Ovary (tissue), 9 donors: ENCODE measurements around the gene COL18A1. TPM values are rescaled to one million over a fixed set of nuclear protein-coding genes. Genes with fewer than 3 reads are reported as not detected.
"Not testable (repeated sequence)": the region's sequence is repeated elsewhere in the genome, so short reads cannot be mapped to it uniquely, and the experiment has no call there.

Source experiments
- DNase-seq, 5 donors: peaks; one replicate each; pipeline ENCODE4 v3.0.0-alpha.2; 2019 to 2020
- H3K27ac ChIP-seq, 2 donors: fragments of 200-600 bp; one replicate each; pipeline versions ENCODE4 v1.5.1 to v1.8.0; 2019 to 2022
- H3K27me3 ChIP-seq: fragments of 200-600 bp; one replicate; pipeline ENCODE4 v1.8.0; 2022
- H3K36me3 ChIP-seq: fragments of 200-600 bp; sonication (generic); one replicate; pipeline ENCODE4 v1.5.1; 2019
- H3K4me1 ChIP-seq: one replicate; pipeline ENCODE4 v1.8.1; 2013; ENCODE audit warnings: mild to moderate bottlenecking, moderate library complexity; ENCODE audit not compliant: insufficient read depth
- H3K4me3 ChIP-seq: fragments of 200-600 bp; sonication (generic); one replicate; pipeline ENCODE4 v1.5.1; 2017
- H3K9me3 ChIP-seq, 2 donors: fragments of 200-600 bp in 1 of 2; sonication (generic) in 1 of 2; one replicate each; pipeline versions ENCODE4 v1.5.1 to v1.8.1; 2013 to 2019; ENCODE audit warnings: mild to moderate bottlenecking in 1 of 2, moderate library complexity in 1 of 2
- EP300 ChIP-seq: sonication (generic); formaldehyde crosslinking; IDR thresholded peaks from one replicate; pipeline ENCODE4 v1.6.1; 2017; ENCODE audit warnings: antibody characterized with exemption
- POLR2A ChIP-seq: fragments of 450-650 bp; IDR thresholded peaks from one replicate; pipeline ENCODE4 v1.6.1; 2017; ENCODE audit warnings: antibody characterized with exemption, mild to moderate bottlenecking, moderate library complexity
- WGBS, 3 donors: extraction: QIAGEN DNeasy Blood & Tissue Kit in 1 of 3; methylation state at CpG; one replicate each; pipeline versions ENCODE4 v1.1.5 to v1.1.7; 2013 to 2017; 5-methylcytosine and 5-hydroxymethylcytosine counted together
- intact Hi-C, 4 donors: fragments of 100-400 bp; cut with DNase I; formaldehyde crosslinking; loops; one replicate each; pipeline versions ENCODE4 v1.11.0 to v1.15.1; 2022 to 2023
- polyA plus RNA-seq, 2 donors: library from polyadenylated mRNA; stranded (reverse); fragments of 200-250 nt in 1 of 2; fragments of 350-450 nt in 1 of 2; fragmentation: Illumina TruSeq in 1 of 2; extraction: RNeasy Lipid Tissue Mini Kit (QIAGEN cat#74804) in 1 of 2; gene quantifications; one replicate each; pipeline ENCODE4 v1.2.3, GENCODE V29; 2013 to 2014
- total RNA-seq, 7 donors: library from RNA; depleted of rRNA in 2 of 7; stranded (reverse); fragments of >200 nt in 2 of 7; fragmentation: NEBNext Ultra II Directional in 3 of 7; extraction: Animal tissue kit (Norgen Biotek cat#: 25700) in 3 of 7; gene quantifications; one replicate each; pipeline versions ENCODE4 v1.1.0 to v1.2.4, GENCODE V29; 2016 to 2023
- TF ChIP-seq, protein P1 (sequence below), 3 donors: fragments of 450-650 bp in 2 of 3; fragments of 200-600 bp in 1 of 3; IDR thresholded peaks; one replicate each; pipeline versions ENCODE4 v1.5.1 to v1.8.0; 2016 to 2022; ENCODE audit warnings: antibody characterized with exemption in 3 of 3, mild to moderate bottlenecking in 1 of 3
- donor health status: DM: no; HTN: no; CAD: no; lungs with moderate emphysema.
- donor health status: DM: no; HTN: no; CAD: no.
- donor health status: Bipolar disorder and iron deficiency.
- donor health status: DM: yes; HTN: yes; CAD: no.
- donor health status: DM: no; HTN: no; CAD: no.
- donor health status: DM: yes; HTN: yes; CAD: no.

The COL18A1 gene
- total and polyA plus RNA-seq, 9 donors = 11.1 to 353 (median 268) TPM

DNA sequence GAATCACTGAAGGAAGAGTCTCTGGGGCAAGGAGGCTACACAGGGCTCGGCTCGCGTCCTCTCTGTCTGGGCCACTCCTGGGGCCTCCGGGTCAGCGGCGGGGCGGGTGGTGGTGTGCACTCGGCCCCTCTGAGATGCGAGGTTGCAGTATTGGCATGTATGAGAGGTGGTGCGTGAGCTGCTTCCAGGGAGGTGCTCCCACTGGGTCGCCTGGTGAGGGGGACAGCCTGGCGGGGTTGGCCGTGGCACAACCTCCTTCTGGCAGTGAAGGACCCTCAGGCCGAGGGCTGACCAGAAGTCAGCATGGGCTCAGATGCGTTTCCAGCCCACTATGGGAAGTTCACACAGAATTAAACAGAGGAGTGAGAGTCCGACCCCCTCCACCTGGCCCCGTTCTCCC is 38.5 kb upstream of the COL18A1 start:
- WGBS, 3 donors = 82 to 83% (median 83%) methylated on average over 17 of the region's 17 CpGs
- no peaks in the 10 kb centered on the region for H3K36me3 ChIP-seq
- no peak overlapping the region for H3K4me3 ChIP-seq
- TF ChIP-seq EP300 = no peak
- TF ChIP-seq, protein P1, sequence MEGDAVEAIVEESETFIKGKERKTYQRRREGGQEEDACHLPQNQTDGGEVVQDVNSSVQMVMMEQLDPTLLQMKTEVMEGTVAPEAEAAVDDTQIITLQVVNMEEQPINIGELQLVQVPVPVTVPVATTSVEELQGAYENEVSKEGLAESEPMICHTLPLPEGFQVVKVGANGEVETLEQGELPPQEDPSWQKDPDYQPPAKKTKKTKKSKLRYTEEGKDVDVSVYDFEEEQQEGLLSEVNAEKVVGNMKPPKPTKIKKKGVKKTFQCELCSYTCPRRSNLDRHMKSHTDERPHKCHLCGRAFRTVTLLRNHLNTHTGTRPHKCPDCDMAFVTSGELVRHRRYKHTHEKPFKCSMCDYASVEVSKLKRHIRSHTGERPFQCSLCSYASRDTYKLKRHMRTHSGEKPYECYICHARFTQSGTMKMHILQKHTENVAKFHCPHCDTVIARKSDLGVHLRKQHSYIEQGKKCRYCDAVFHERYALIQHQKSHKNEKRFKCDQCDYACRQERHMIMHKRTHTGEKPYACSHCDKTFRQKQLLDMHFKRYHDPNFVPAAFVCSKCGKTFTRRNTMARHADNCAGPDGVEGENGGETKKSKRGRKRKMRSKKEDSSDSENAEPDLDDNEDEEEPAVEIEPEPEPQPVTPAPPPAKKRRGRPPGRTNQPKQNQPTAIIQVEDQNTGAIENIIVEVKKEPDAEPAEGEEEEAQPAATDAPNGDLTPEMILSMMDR (IDR thresholded peaks at IDR 0.05) = no peak
- TF ChIP-seq POLR2A = no peak
- no peak for DNase-seq
- H3K27me3 ChIP-seq = no peaks in the 10 kb centered on the region
- peaks cover 32% of the 10 kb centered on the region for H3K4me1 ChIP-seq
- peak overlapping the region; percentile 66 to 88 for H3K27ac ChIP-seq
- intact Hi-C loops = no loop called here
- no peaks in the 10 kb centered on the region for H3K9me3 ChIP-seq

- intact Hi-C loops = no loop called here
- Histone ChIP-seq H3K4me3 (no peak overlapping the region), H3K36me3 (no peaks in the 10 kb centered on the region), H3K4me1 (peaks cover 32% of the 10 kb centered on the region), H3K27ac (peak overlapping the region; percentile 66 to 88), H3K9me3 (no peaks in the 10 kb centered on the region), H3K27me3 (no peaks in the 10 kb centered on the region)
- peak; percentile 7 for TF ChIP-seq POLR2A
- TF ChIP-seq, protein P1 (IDR thresholded peaks at IDR 0.05) = no peak
- no peak for TF ChIP-seq EP300
- 11 to 20% (median 18%) methylated on average over 14 of the region's 14 CpGs for WGBS, 3 donors
- DNase-seq = peak; percentile 90 to 94 (median 90)
These were observed 38.0 kb upstream of the COL18A1 start for GRCh38 chr21:45366931-45367401.

DNA sequence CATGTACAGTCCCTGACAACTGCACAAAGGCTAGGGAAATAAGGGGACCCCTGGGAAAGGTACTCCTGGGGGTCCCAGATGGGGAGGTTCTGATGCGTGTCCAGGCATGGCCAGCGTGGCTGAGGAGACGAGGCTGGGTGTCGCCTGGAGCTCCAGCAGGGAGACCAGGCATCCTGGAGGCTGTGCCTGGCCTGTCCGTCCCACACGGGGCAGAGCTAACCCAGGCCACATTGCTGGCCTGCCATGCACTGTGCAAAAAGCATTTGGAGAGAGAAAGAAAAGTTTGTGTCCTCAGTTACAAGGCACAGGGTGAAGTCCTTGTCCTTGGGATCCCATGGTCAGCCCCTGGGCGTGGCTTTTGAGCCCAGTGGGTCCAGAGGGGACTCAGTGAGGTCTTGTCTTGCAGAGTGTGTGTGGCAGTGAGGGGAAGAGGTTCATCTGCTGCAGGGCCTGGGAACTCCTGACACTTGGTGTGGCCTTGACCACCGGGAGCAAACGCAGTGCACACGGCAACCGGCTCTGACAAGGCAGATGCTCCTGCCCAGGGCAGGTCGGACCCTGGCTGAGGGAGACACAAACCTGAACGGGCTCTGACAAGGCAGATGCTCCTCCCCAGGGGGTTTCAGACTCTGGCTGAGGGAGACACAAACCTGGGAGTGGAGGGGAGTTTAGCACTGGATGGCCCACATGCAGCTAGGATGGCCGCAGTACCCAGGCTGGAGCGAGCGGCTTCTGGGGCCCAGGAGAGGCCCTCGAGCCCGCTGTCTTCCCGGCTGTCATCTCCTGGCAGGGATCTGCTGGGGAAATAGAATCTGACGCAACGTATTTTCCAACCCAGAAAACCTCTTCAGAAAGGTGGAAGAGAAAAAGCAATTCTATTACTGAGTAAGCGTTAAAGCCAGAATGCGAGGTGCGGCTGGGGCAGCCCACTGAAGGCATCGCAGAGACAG is 37.3 kb upstream of the COL18A1 start:
- DNase-seq = no peak
- Histone ChIP-seq H3K4me3 (no peak overlapping the region), H3K9me3 (no peaks in the 10 kb centered on the region), H3K4me1 (peaks cover 32% of the 10 kb centered on the region), H3K27me3 (no peaks in the 10 kb centered on the region), H3K27ac (peak overlapping the region; percentile 66 to 88), H3K36me3 (no peaks in the 10 kb centered on the region)
- TF ChIP-seq EP300 (no peak), POLR2A (no peak)
- intact Hi-C loops = no loop called here
- 64 to 69% (median 67%) methylated on average over 25 of the region's 25 CpGs for WGBS, 3 donors

GRCh38 chr21:45369018-45369417 is 35.9 kb upstream of the COL18A1 start:
- not testable (repeated sequence) for H3K27ac ChIP-seq, DNase-seq

GRCh38 chr21:45370575-45370974 is 34.4 kb upstream of the COL18A1 start:
- TF ChIP-seq, protein P1 (IDR thresholded peaks at IDR 0.05) = no peak
- TF ChIP-seq POLR2A (no peak), EP300 (no peak)
- intact Hi-C loops = no loop called here
- H3K4me3 ChIP-seq = no peak overlapping the region
- no peaks in the 10 kb centered on the region for H3K36me3 ChIP-seq
- 86 to 92% (median 90%) methylated on average over 14 of the region's 14 CpGs for WGBS, 3 donors
- no peak overlapping the region for H3K27ac ChIP-seq
- no peaks in the 10 kb centered on the region for H3K27me3 ChIP-seq
- no peaks in the 10 kb centered on the region for H3K9me3 ChIP-seq
- H3K4me1 ChIP-seq = peaks cover 16% of the 10 kb centered on the region
- peak in 1 of 5 donors; percentile 30 for DNase-seq

More at GRCh38 chr21:45369018-45369417, 35.9 kb upstream of the COL18A1 start:
- intact Hi-C loops, H3K9me3 ChIP-seq, H3K36me3 ChIP-seq, H3K4me3 ChIP-seq, H3K27me3 ChIP-seq: not testable (repeated sequence)
- peaks cover 27% of the 10 kb centered on the region for H3K4me1 ChIP-seq
- 91 to 95% (median 95%) methylated on average over 23 of the region's 23 CpGs for WGBS, 3 donors
